Measurements from ENCODE around the gene AKAP8L. TPM values are rescaled to one million over a fixed set of nuclear protein-coding genes. Genes with fewer than 3 reads are reported as not detected.

The AKAP8L gene
- polyA plus RNA-seq, 1 of the 3 experiments (the other 2 are of a cell fraction), result 44.7 TPM

DNA sequence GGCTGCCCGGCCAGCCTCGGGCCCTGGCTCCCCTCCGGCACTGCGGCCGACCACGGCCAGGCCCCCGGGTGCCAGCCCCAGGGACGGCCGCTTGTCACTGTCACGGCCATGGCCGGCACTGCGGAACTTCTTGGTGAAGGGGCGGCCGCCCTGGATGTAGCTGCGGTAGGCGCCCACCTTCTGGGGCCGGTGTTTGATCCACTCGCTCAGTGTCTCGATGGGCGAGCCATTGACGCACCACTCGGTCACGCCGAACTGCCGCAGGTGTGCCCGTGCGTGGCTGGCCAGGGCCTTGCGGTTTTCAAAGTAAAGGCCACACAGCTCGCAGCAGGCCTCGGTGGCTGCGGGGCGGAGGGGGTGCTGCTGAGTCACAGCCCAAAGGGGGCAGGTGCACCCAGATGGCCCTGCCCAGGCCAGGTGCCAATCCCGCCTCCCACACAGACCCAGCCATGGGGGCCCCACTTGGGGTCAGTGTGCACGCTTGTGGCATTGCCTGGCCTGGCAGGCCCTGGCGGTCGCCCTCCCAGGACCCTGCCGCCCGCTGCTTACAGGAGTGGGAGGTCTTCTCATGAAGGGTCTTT, 6.0 kb upstream of the AKAP8L start (continued):
- TF ChIP-seq, protein P1, sequence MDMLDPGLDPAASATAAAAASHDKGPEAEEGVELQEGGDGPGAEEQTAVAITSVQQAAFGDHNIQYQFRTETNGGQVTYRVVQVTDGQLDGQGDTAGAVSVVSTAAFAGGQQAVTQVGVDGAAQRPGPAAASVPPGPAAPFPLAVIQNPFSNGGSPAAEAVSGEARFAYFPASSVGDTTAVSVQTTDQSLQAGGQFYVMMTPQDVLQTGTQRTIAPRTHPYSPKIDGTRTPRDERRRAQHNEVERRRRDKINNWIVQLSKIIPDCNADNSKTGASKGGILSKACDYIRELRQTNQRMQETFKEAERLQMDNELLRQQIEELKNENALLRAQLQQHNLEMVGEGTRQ (IDR thresholded peaks at IDR 0.05; ENCODE audit: borderline replicate concordance, low read depth, low read length), result no peak
- TF ChIP-seq GABPA (IDR thresholded peaks at IDR 0.05; ENCODE audit: low read depth) (no peak), YY1 (IDR thresholded peaks at IDR 0.05; ENCODE audit: low read depth) (no peak), SMC3 (IDR thresholded peaks at IDR 0.05; ENCODE audit: low read depth, low read length) (no peak), EP300 (IDR thresholded peaks at IDR 0.05; ENCODE audit: borderline replicate concordance in 1 of 2, low read depth in 1 of 2, low read length in 1 of 2) (no peak), MAX (IDR thresholded peaks at IDR 0.05; ENCODE audit: low read depth) (no peak), TAF1 (IDR thresholded peaks at IDR 0.05; ENCODE audit: borderline replicate concordance, low read depth, low read length) (no peak)
- TF ChIP-seq, protein P2, sequence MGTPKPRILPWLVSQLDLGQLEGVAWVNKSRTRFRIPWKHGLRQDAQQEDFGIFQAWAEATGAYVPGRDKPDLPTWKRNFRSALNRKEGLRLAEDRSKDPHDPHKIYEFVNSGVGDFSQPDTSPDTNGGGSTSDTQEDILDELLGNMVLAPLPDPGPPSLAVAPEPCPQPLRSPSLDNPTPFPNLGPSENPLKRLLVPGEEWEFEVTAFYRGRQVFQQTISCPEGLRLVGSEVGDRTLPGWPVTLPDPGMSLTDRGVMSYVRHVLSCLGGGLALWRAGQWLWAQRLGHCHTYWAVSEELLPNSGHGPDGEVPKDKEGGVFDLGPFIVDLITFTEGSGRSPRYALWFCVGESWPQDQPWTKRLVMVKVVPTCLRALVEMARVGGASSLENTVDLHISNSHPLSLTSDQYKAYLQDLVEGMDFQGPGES (IDR thresholded peaks at IDR 0.05; ENCODE audit: low read depth, low read length), result no peak

- no peak overlapping the region for H2AFZ ChIP-seq (ENCODE audit: low read depth)
- peaks cover 10% of the 10 kb centered on the region for H3F3A ChIP-seq (replicated peaks; ENCODE audit: insufficient read depth)
- no peaks in the 10 kb centered on the region for H3K9me2 ChIP-seq
- POLR2A ChIA-PET, result no interaction called here
- WGBS (ENCODE audit: low lambda C conversion rate), result 98% methylated on average over 11 of the region's 13 CpGs
- H3K4me1 ChIP-seq (ENCODE audit: control insufficient read depth in 1 of 2, insufficient read depth in 2 of 2, low read depth in 1 of 2, low read length in 1 of 2), result peaks cover 5 to 37% of the 10 kb centered on the region in 2 experiments; a peak in 2 of 4 replicates
- no peaks in the 10 kb centered on the region for H3K27me3 ChIP-seq (ENCODE audit: insufficient read depth)
- no peak overlapping the region for H3K9ac ChIP-seq
- no peaks in the 10 kb centered on the region for H3K9me3 ChIP-seq
- CTCF ChIA-PET, result interaction anchor here (0.7 to 1.1 kb wide), 2 partner anchors 24 to 246 kb away, joined by 3 read pairs; no protein-coding TSS in a partner anchor
- no peak overlapping the region; a peak in 1 of 4 replicates for H3K27ac ChIP-seq (ENCODE audit: low read depth in 2 of 2, low read length in 1 of 2)
- H3K4me2 ChIP-seq, result no peak overlapping the region
- peaks cover 36 to 63% of the 10 kb centered on the region in 2 experiments for H3K36me3 ChIP-seq (replicated peaks in 1 of 2; ENCODE audit: control insufficient read depth in 1 of 2, insufficient read depth in 2 of 2, low read length in 1 of 2)
- peaks cover 4% of the 10 kb centered on the region; the same call in 1 of the 2 replicates for H4K20me1 ChIP-seq (ENCODE audit: insufficient read depth)
- H3K79me2 ChIP-seq (ENCODE audit: insufficient read depth), result peaks cover 11% of the 10 kb centered on the region; the same call in 1 of the 2 replicates
- no peak for DNase-seq
- TF ChIP-seq, protein P2 (IDR thresholded peaks at IDR 0.05; ENCODE audit: low read depth, low read length), result no peak
- TF ChIP-seq, protein P3, sequence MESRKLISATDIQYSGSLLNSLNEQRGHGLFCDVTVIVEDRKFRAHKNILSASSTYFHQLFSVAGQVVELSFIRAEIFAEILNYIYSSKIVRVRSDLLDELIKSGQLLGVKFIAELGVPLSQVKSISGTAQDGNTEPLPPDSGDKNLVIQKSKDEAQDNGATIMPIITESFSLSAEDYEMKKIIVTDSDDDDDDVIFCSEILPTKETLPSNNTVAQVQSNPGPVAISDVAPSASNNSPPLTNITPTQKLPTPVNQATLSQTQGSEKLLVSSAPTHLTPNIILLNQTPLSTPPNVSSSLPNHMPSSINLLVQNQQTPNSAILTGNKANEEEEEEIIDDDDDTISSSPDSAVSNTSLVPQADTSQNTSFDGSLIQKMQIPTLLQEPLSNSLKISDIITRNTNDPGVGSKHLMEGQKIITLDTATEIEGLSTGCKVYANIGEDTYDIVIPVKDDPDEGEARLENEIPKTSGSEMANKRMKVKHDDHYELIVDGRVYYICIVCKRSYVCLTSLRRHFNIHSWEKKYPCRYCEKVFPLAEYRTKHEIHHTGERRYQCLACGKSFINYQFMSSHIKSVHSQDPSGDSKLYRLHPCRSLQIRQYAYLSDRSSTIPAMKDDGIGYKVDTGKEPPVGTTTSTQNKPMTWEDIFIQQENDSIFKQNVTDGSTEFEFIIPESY (IDR thresholded peaks at IDR 0.05; ENCODE audit: borderline replicate concordance, low read depth), result no peak
- TF ChIP-seq, protein P1 (IDR thresholded peaks at IDR 0.05; ENCODE audit: borderline replicate concordance, low read depth, low read length), result no peak
- no peak for TF ChIP-seq GATA2 (CRISPR knock-in tag; IDR thresholded peaks at IDR 0.05)
- TF ChIP-seq FOXM1 (IDR thresholded peaks at IDR 0.05; ENCODE audit: low read depth), result no peak
- TF ChIP-seq TCF12 (IDR thresholded peaks at IDR 0.05), result no peak
- no peak for TF ChIP-seq SMC3 (IDR thresholded peaks at IDR 0.05; ENCODE audit: low read depth, low read length)
- TF ChIP-seq ELF1 (IDR thresholded peaks at IDR 0.05), result no peak
- H3K4me3 ChIP-seq (ENCODE audit: low read depth in 2 of 2, low read length in 1 of 2), result no peak overlapping the region
Measured at GRCh38 chr19:15424121-15424520, 5.3 kb upstream of the AKAP8L start.

All from SK-N-SH (cell line).